HepG2 (cell line): ENCODE measurements around the gene TBXAS1. TPM values are rescaled to one million over a fixed set of nuclear protein-coding genes. Genes with fewer than 3 reads are reported as not detected.

ENCODE experiments used
- ATAC-seq: fragments of 200-7000 bp; cut with Tn5 transposase; 3 replicates; pipeline ENCODE4 v1.9.1; 2020; ENCODE audit warnings: mild to moderate bottlenecking, moderate library complexity
- BruUV-seq: library from RNA; stranded (reverse); fragments of 400-500 nt; replicated peaks from 2 replicates; lab custom pipeline; 2021; lab: Mats Ljungman, UMichigan
- CTCF ChIA-PET: fragments of 300-600 bp; formaldehyde crosslinking; extraction: SDS; loops from one replicate; lab custom pipeline; 2021; ENCODE audit warnings: low total read pairs, inconsistent platforms, low intra/inter-chr PET ratio; lab: Yijun Ruan, JAX
- POLR2A ChIA-PET: fragments of 350-600 bp; sonication (Branson Sonifier 250); formaldehyde crosslinking; loops from one replicate; lab custom pipeline; 2020; ENCODE audit warnings: antibody characterized with exemption, inconsistent platforms; lab: Yijun Ruan, JAX
- DNase-seq: peaks from one replicate; pipeline ENCODE4 v3.0.0-alpha.2; 2015; ENCODE audit warnings: low spot score
- FAIRE-seq: peaks from 3 replicates; lab custom pipeline; 2011; peaks lifted over from hg19 to GRCh38; lab: Jason Lieb, UNC
- H2AFZ ChIP-seq: one replicate; pipeline ENCODE4 v1.6.1; 2011; ENCODE audit warnings: low read length, inconsistent platforms
- H3K27ac ChIP-seq: fragments of 300-600 bp; 3 replicates; pipeline ENCODE4 v1.8.0; 2011; ENCODE audit warnings: mixed run types, mild to moderate bottlenecking, mixed read lengths, low read length, inconsistent platforms; ENCODE audit not compliant: insufficient read depth; ENCODE audit errors: extremely low read length
- H3K27me3 ChIP-seq, 2 experiments: fragments of 200-600 bp in 1 of 2; 2 replicates in 1 of 2; 3 replicates in 1 of 2; pipeline versions ENCODE4 v1.6.0 to v1.8.0; 2011; ENCODE audit warnings: low read length in 2 of 2, mild to moderate bottlenecking in 2 of 2, moderate library complexity in 2 of 2, inconsistent platforms in 1 of 2; ENCODE audit not compliant: insufficient read depth in 2 of 2, control insufficient read depth in 1 of 2
- H3K36me3 ChIP-seq, 2 experiments: fragments of 200-600 bp in 1 of 2; replicated peaks in 1 of 2; 2 replicates in 1 of 2; 3 replicates in 1 of 2; pipeline versions ENCODE4 v1.5.1 to v1.8.0; 2011; ENCODE audit warnings: low read length in 2 of 2, inconsistent platforms in 1 of 2; ENCODE audit not compliant: insufficient read depth in 2 of 2, control insufficient read depth in 1 of 2
- H3K4me1 ChIP-seq: 2 replicates; pipeline ENCODE4 v1.5.1; 2012; ENCODE audit warnings: low read length, inconsistent platforms; ENCODE audit not compliant: insufficient read depth
- H3K4me2 ChIP-seq: 2 replicates; pipeline ENCODE4 v1.6.0; 2011; ENCODE audit warnings: low read depth, low read length, inconsistent platforms
- H3K4me3 ChIP-seq, 3 experiments: fragments of 200-600 bp in 1 of 3; sonication (generic), shearing (Covaris generic) in 1 of 3; replicated peaks in 1 of 3; 2 replicates each; pipeline ENCODE4 v1.5.1; 2011 to 2016; ENCODE audit warnings: low read length in 3 of 3, inconsistent platforms in 2 of 3, low read depth in 2 of 3, mild to moderate bottlenecking in 2 of 3, control low read depth in 1 of 3, mixed read lengths in 1 of 3; ENCODE audit not compliant: insufficient read depth in 1 of 3
- H3K79me2 ChIP-seq: one replicate; pipeline ENCODE4 v1.6.1; 2011; ENCODE audit warnings: low read length, inconsistent platforms; ENCODE audit not compliant: insufficient read depth
- H3K9ac ChIP-seq: 2 replicates; pipeline ENCODE4 v1.6.0; 2011; ENCODE audit warnings: mild to moderate bottlenecking, low read depth, low read length, inconsistent platforms; ENCODE audit not compliant: insufficient read depth
- H3K9me3 ChIP-seq: 2 replicates; pipeline ENCODE4 v1.5.1; 2012; ENCODE audit warnings: mild to moderate bottlenecking, low read length
- H4K20me1 ChIP-seq: 2 replicates; pipeline ENCODE4 v1.6.0; 2011; ENCODE audit warnings: inconsistent platforms, mild to moderate bottlenecking, low read length, moderate library complexity; ENCODE audit not compliant: insufficient read depth
- ARID5B ChIP-seq: IDR thresholded peaks from 2 replicates; pipeline ENCODE4 v1.4.0; 2020; ENCODE audit warnings: mild to moderate bottlenecking, missing genetic modification reagents
- BCL6 ChIP-seq: IDR thresholded peaks from 2 replicates; pipeline ENCODE4 v1.6.1; 2016; ENCODE audit warnings: missing genetic modification reagents, missing compliant biosample characterization
- ELF3 ChIP-seq: IDR thresholded peaks from 2 replicates; pipeline ENCODE4 v1.6.1; 2016; ENCODE audit warnings: missing genetic modification reagents, missing compliant biosample characterization
- JUNB ChIP-seq: sonication (generic); formaldehyde crosslinking; IDR thresholded peaks from 2 replicates; pipeline ENCODE4 v1.8.0; 2022; ENCODE audit warnings: missing genetic modification reagents, mild to moderate bottlenecking, borderline replicate concordance
- MAFK ChIP-seq, 2 experiments: IDR thresholded peaks in 1 of 2; conservative IDR thresholded peaks in 1 of 2; 2 replicates each; pipeline ENCODE4 v1.6.1; 2011; ENCODE audit warnings: improper control_type of control experiment in 2 of 2, low read length in 2 of 2
- RBM22 ChIP-seq: fragments of 200-400 bp; formaldehyde crosslinking; optimal IDR thresholded peaks from 2 replicates; pipeline ENCODE3; 2017; ENCODE audit warnings: mild to moderate bottlenecking, low read length, moderate library complexity
- ZBTB20 ChIP-seq: sonication (generic); formaldehyde crosslinking; IDR thresholded peaks from 2 replicates; pipeline ENCODE4 v1.8.1; 2023; ENCODE audit warnings: missing genetic modification reagents, low read depth, mild to moderate bottlenecking, borderline replicate concordance
- ZNF775 ChIP-seq: sonication (generic); formaldehyde crosslinking; IDR thresholded peaks from 2 replicates; pipeline ENCODE4 v1.4.0; 2020; ENCODE audit warnings: missing genetic modification reagents, mild to moderate bottlenecking, moderate library complexity, borderline replicate concordance
- WGBS: methylation state at CpG from one replicate; pipeline ENCODE4 v1.1.6; 2017; ENCODE audit warnings: low lambda C conversion rate; 5-methylcytosine and 5-hydroxymethylcytosine counted together
- in situ Hi-C: cut with HindIII; loops from 2 replicates; pipeline ENCODE4 v1.10.0; 2017; ENCODE audit warnings: low pct_unique_long_range_greater_than_20kb; ENCODE audit not compliant: extremely low pct_ligation_motif_present
- intact Hi-C: fragments of 100-400 bp; cut with micrococcal nuclease; formaldehyde crosslinking; loops from one replicate; pipeline ENCODE4 v1.10.0; 2022; ENCODE audit not compliant: unreplicated experiment
- polyA plus RNA-seq, 8 experiments: library from polyadenylated mRNA; depleted of rRNA in 3 of 8; stranded (reverse) in 7 of 8; unstranded in 1 of 8; fragments of >200 nt; fragmentation: Illumina TruSeq in 4 of 8; extraction: Trizol in 4 of 8; gene quantifications; 2 replicates each; pipeline versions ENCODE4 v1.2.1 to v1.2.3, GENCODE V29; 2011 to 2016; ENCODE audit warnings: low read depth in 4 of 8, missing spikeins in 1 of 8, mixed read lengths in 1 of 8; ENCODE audit not compliant: insufficient read depth in 1 of 8
- total RNA-seq, 5 experiments: library from RNA; depleted of rRNA; stranded (reverse); fragments of >200 nt; fragmentation: Illumina TruSeq; extraction: Trizol; gene quantifications; 2 replicates each; pipeline ENCODE4 v1.2.3, GENCODE V29; 2016; ENCODE audit warnings: low read depth in 1 of 5
- TF ChIP-seq, protein P1 (sequence below): sonication (generic); formaldehyde crosslinking; IDR thresholded peaks from 2 replicates; pipeline ENCODE4 v1.4.0; 2020; ENCODE audit warnings: mild to moderate bottlenecking, missing genetic modification reagents

Gene TBXAS1
- total and polyA plus RNA-seq, 2 of the 13 experiments (the other 11 are each of a cell fraction or from before 2014, with no cell fraction given) = 4.0 to 4.9 TPM

- no peak for TF ChIP-seq ZNF775 (CRISPR knock-in tag)
- no peak for TF ChIP-seq BCL6
- TF ChIP-seq ELF3 = no peak
- TF ChIP-seq, all 625 proteins: peak for 0
These were observed 15.4 kb upstream of the TBXAS1 start (continued) for GRCh38 chr7:139813689-139814088.

GRCh38 chr7:139817249-139817648, 11.8 kb upstream of the TBXAS1 start:
- CTCF ChIA-PET = no interaction called here
- WGBS = 29% methylated on average over 10 of the region's 10 CpGs
- POLR2A ChIA-PET = no interaction called here

More at GRCh38 chr7:139817249-139817648, 11.8 kb upstream of the TBXAS1 start:
- ATAC-seq = no peak
- Histone ChIP-seq H3K4me2 (no peak overlapping the region), H3K79me2 (no peaks in the 10 kb centered on the region), H3K9ac (no peak overlapping the region), H3K27ac (no peak overlapping the region), H3K4me3 (no peak overlapping the region), H4K20me1 (no peaks in the 10 kb centered on the region; the same call in 1 of the 2 replicates), H3K36me3 (no peaks in the 10 kb centered on the region), H3K4me1 (no peaks in the 10 kb centered on the region), H2AFZ (no peak overlapping the region), H3K27me3 (peaks cover 0 to 3% of the 10 kb centered on the region in 2 experiments; a peak in 1 of 5 replicates), H3K9me3 (no peaks in the 10 kb centered on the region)
- intact Hi-C loops (loop anchor here (5.0 kb wide), 1 partner anchor 35 kb away; no protein-coding TSS in a partner anchor), in situ Hi-C loops (no loop called here)
- no peak for TF ChIP-seq MAFK (conservative IDR thresholded peaks at IDR 0.05 in 1 of 2, IDR thresholded peaks at IDR 0.05 in 1 of 2; ENCODE audit: low read length in 2 of 2)
- TF ChIP-seq, protein P1, sequence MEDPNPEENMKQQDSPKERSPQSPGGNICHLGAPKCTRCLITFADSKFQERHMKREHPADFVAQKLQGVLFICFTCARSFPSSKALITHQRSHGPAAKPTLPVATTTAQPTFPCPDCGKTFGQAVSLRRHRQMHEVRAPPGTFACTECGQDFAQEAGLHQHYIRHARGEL (CRISPR knock-in tag) = no peak
- no peak for TF ChIP-seq BCL6
- no peak for TF ChIP-seq JUNB
- no peak for TF ChIP-seq ARID5B (CRISPR knock-in tag)
- no peak for TF ChIP-seq ZBTB20 (CRISPR knock-in tag)
- no peak for TF ChIP-seq RBM22
- DNase-seq = no peak
- no peak for FAIRE-seq
- BruUV-seq = no TSS peak
